Prostate gland (tissue), 2 donors: ENCODE results near the gene BCL7C.

Source experiments
- POLR2A ChIP-seq: fragments of 450-650 bp; IDR thresholded peaks from one replicate; pipeline ENCODE4 v1.6.1; 2016; ENCODE audit warnings: antibody characterized with exemption, mild to moderate bottlenecking
- POLR2AphosphoS5 ChIP-seq: sonication (generic); formaldehyde crosslinking; IDR thresholded peaks from one replicate; pipeline ENCODE4 v1.6.1; 2017; ENCODE audit warnings: antibody characterized with exemption
- TF ChIP-seq, protein P1 (sequence below), 4 experiments: fragments of 200-600 bp in 2 of 4; fragments of 450-650 bp in 2 of 4; sonication (generic) in 2 of 4; IDR thresholded peaks; 1 replicate in 3 of 4; 2 replicates in 1 of 4; pipeline ENCODE4 v1.5.1; 2016 to 2019; ENCODE audit warnings: antibody characterized with exemption in 4 of 4, mild to moderate bottlenecking in 2 of 4, moderate library complexity in 2 of 4

DNA sequence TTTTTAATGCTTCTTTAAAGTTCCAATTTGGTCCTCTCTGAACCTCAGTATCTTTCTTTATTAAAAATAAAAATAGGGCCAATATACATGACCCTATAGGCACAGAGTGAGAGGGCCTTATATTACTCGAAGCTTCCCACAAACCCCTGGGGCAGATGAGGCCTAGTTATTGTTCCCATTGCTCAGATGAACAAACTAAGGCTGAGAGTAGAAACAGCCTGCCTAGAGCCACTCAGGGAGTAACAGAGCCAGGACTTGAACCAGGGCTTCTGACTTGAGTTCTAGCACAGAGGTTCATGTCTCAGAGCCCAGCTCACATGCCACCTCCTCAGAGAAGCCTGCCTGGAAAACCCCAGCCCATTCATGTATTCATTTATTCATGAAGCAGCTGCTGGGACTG, 7.7 kb downstream of the BCL7C start:
- TF ChIP-seq, protein P1, sequence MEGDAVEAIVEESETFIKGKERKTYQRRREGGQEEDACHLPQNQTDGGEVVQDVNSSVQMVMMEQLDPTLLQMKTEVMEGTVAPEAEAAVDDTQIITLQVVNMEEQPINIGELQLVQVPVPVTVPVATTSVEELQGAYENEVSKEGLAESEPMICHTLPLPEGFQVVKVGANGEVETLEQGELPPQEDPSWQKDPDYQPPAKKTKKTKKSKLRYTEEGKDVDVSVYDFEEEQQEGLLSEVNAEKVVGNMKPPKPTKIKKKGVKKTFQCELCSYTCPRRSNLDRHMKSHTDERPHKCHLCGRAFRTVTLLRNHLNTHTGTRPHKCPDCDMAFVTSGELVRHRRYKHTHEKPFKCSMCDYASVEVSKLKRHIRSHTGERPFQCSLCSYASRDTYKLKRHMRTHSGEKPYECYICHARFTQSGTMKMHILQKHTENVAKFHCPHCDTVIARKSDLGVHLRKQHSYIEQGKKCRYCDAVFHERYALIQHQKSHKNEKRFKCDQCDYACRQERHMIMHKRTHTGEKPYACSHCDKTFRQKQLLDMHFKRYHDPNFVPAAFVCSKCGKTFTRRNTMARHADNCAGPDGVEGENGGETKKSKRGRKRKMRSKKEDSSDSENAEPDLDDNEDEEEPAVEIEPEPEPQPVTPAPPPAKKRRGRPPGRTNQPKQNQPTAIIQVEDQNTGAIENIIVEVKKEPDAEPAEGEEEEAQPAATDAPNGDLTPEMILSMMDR (IDR thresholded peaks at IDR 0.05) = no peak
- TF ChIP-seq POLR2AphosphoS5 (no peak), POLR2A (no peak)
